Stimulated activated CD4-positive, alpha-beta T cell treated with anti-CD3 and anti-CD28 coated beads, Interleukin-15, amount 100 ng/mL, for 48 hours (primary cell): Measurements from ENCODE around the gene ZNF483.
A peak's percentile ranks its signal among the peaks of the same experiment; 100 is the strongest.
"Not testable (repeated sequence)": the region's sequence is repeated elsewhere in the genome, so short reads cannot be mapped to it uniquely, and the experiment has no call there.

ENCODE experiments used
- DNase-seq, 2 donors: peaks; one replicate each; pipeline ENCODE4 v3.0.0-alpha.2; 2020; ENCODE audit warnings: low read depth in 2 of 2

ZNF483 gene

DNA sequence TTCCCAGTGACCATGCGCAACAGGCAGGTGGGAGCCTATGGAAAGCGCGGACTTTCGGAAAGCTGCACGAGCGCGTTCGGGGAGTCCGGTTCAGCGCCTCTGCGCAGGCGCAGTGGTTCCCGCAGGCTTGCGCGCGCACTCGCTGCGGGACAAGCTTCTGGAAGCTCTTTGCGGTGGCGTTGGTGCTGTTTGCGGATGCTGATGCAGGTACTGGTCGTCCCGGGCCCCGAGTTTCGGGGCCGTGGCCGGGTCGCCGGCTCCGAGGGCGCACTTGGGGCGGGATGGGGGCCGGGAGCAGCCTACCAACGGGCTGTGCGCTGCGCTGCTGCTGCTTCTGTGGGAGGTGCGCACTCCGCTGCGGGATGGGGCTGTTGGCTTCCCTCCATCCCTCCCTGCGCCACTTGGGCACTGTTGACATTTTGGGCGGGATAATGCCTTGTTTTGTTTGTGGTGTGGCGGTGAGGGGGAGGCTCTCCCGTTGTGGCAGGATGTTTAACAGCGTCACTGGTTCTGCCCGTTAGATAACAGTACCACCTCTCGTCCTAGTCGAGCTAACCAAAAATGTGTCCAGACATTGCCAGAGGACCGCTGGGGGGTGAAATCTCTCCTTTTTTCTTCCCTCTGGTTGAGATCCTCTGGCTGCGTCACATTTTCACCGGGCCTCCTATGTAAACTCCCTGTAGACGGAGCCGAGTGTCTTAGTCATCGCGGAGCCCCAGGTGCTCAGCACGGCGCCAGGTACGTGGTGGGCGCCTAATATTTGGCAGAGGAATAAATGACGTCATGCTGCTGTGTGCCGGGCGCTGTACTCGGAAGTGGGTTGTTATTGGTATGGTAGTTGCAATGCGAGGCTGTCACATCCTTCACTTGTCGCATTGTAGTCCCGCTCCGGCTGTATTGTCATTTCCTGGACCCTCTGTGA, at the start of gene ZNF483:
Gene ZNF483, plus strand, starts transcription at position 124 of the 922 bp plus-strand sequence. CDS start 2,217 bp downstream, outside the sequence.
- peak; percentile 47 to 48 for DNase-seq

DNA sequence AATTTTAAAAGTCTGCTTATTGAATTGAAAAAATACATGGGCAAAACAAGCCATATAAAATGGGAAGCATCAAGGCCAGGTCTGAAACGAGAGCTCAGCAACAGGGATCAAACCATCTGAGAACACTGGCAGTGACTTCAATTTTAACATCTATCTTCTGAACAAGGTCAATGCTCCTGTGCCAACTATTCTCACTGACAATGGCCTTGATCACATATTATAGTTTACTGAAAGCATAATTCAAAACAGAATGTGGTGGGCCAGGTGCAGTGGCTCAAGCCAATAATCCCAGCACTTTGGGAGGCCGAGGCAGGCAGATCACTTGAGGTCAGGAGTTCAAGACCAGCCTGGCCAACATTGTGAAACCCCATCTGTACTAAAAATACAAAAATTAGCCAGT, 49.8 kb upstream of the ZNF483 start:
- no peak for DNase-seq

- no peak for DNase-seq
These were observed 47.3 kb upstream of the ZNF483 start for GRCh38 chr9:111477677-111478076.

DNA sequence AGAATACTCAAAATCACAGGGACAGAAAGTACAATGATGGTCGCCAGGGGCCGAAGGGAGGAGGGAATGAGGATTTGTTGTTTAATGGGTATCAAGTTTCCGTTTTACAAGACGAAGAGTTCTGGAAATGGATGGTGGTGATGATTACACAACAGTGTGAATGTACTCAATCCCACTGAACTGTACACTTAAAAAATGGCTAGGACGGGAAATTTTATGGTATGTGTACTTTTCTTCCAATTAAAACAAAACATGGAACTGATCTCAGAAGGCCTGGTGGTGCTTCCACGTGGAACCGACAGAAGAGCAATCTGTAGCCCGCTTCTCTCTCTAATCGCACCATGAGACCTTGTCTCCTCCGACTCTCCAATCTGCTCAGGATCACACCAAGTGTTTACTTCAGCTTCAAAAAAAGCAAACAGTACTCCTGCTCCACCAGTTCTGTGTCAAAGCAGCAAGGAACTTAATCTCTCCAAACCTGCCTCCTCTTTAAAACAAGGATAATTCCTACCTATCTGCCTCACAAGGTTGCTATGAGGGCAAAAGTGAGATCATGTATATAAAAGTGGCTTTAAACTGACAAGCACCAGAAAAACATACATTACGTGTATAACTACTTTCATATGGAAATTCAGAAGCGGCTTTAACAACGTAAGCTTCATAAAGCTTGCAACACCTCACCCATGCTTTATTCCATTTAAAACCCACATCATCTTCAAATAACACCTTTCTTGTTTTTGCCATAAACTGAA, 42.9 kb upstream of the ZNF483 start:
- no peak for DNase-seq

GRCh38 chr9:111482694-111483438, 42.1 kb upstream of the ZNF483 start:
- DNase-seq: peak; percentile 29 to 48

DNA sequence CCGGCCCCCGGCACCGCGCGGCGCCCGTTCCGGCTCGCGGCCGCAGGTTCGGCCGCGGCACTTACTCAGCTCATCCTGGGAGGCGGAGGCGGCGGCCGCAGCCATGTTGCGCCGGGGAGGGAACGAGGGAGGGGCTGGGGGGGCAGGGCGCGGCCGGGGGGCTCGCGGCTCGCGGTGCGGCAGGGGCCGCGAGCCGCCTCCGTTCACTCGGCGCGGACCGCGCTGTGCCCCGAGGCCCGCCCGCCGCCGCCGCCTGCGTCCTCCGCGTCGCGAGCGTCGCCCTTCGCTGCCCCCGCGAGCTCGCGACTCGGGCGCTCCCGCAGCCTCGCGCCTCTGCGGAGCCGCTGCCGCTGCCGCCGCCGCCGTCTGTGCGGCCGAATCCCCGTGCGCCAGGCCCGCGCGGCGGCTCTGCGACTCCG, 41.5 kb upstream of the ZNF483 start:
- DNase-seq: peak; percentile 26 to 44

GRCh38 chr9:111483858-111484571, 41.0 kb upstream of the ZNF483 start, which contains the start of gene ECPAS:
TSS of gene ECPAS (minus strand) at chr9:111484383. CDS start at chr9:111472918, 11,465 bp downstream.
- peak; percentile 47 to 57 for DNase-seq

- no peak for DNase-seq
These were observed 40.4 kb upstream of the ZNF483 start for GRCh38 chr9:111484572-111484894.

- not testable (repeated sequence) for DNase-seq
These were observed 27.8 kb upstream of the ZNF483 start for GRCh38 chr9:111497196-111497595.

- DNase-seq: no peak
These were observed 23.9 kb upstream of the ZNF483 start for GRCh38 chr9:111501005-111501562.

DNA sequence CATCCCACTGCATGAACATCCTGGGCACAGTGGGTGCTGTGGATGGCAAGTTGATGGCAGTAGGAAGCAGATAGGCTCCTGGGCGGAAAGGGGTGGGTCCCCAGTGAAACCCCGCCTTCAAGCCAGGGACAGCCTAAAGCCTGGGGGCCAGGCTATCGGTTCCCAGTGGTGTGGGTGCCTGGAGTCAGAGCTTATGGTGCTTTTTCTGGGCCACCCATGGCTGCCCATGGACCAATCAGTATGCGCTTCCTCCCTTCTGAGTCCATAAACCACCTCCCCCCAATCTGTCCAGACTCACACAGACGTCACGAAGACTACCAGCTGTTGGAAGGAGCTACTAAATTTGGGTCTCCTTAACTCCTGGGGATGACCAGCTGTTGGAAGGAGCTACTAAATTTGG, 23.3 kb upstream of the ZNF483 start:
- DNase-seq: no peak

DNA sequence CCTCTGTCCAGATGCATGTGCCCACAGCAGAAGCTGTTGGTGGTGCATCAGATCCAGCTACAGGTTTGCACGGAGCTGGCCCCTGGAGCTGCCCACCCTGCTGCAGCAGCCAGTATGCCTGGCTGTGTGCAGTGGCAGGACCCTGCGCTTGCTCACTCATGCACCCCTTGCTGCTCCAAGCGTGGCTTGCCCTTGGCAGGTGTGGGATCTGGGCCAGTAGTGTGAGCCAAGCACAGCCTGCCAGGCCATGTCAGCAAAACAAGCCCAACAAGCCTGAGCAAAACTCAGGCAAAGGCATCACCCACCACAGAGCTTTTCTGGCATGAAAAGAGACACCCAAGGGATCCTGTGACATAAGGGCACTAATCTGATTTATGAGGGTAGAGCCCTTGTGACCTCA, 22.5 kb upstream of the ZNF483 start:
- no peak for DNase-seq

DNA sequence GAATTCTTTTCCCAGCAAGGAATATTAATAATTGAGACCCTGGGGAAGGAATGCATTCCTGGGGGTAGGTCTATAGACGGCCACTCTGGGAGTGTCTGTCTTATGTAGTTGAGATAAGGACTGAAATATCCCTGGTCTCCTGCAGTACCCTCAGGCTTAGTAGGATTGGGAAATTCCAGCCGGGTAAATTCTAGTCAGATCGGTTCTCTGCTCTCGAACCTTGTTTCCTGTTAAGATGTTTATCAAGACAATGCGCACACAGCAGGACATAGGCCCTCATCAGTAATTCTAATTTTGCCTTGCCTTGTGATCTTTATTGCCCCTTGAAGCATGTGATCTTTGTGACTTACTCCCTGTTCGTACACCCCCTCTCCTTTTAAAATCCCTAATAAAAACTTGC, 13.4 kb upstream of the ZNF483 start:
- DNase-seq: not testable (repeated sequence)

- DNase-seq: no peak
These were observed 10.0 kb upstream of the ZNF483 start for GRCh38 chr9:111514967-111515366.

GRCh38 chr9:111516061-111516465, 8.9 kb upstream of the ZNF483 start:
- DNase-seq: no peak

GRCh38 chr9:111524731-111525055, 286 bp upstream of the ZNF483 start:
- no peak for DNase-seq

- DNase-seq: no peak
These were observed 2.4 kb downstream of the ZNF483 start for GRCh38 chr9:111527347-111527746.

GRCh38 chr9:111529787-111530186, 4.8 kb downstream of the ZNF483 start:
- no peak for DNase-seq

DNA sequence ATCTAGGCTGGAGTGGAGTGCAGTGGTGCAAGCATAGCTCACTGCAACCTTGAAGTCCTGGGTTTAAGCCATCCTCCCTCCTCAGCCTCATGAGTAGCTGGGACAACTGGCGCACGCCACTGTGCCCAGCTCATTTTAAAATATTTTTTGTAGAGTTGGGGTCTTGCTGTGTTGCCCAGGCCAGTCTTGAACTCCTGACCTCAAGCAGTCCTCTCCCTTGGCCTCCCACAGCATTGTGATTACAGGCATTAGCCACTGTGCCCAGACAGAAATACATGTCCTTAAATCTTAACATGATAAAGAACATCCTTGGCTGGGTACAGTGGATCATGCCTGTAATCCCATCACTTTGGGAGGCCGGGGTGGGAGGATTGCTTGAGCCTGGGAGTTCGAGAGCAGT, 6.7 kb downstream of the ZNF483 start:
- no peak for DNase-seq

- no peak for DNase-seq
These were observed 8.3 kb downstream of the ZNF483 start for GRCh38 chr9:111533099-111533790.
